Neural cell (in vitro differentiated cells): ENCODE data around the gene EN1. TPM values are rescaled to one million over a fixed set of nuclear protein-coding genes. Genes with fewer than 3 reads are reported as not detected.

Experiments used
- H2AFZ ChIP-seq: fragments of 200-600, 300-800 bp; sonication (generic), shearing (Covaris generic); 2 replicates; pipeline ENCODE4 v1.6.0; 2014; ENCODE audit warnings: low read depth, mild to moderate bottlenecking, antibody characterized with exemption, low read length, moderate library complexity
- H3F3A ChIP-seq: fragments of 200-600 bp; shearing (Covaris generic); 2 replicates; pipeline ENCODE4 v1.6.1; 2016; ENCODE audit warnings: mild to moderate bottlenecking, moderate library complexity, mixed read lengths, antibody characterized with exemption, low read length; ENCODE audit not compliant: insufficient read depth, poor library complexity, severe bottlenecking
- H3K27ac ChIP-seq: fragments of 200-600, 300-800 bp; sonication (generic), shearing (Covaris generic); 2 replicates; pipeline ENCODE4 v1.5.1; 2014; ENCODE audit warnings: mild to moderate bottlenecking, low read length, moderate library complexity
- H3K27me3 ChIP-seq: fragments of 300-800, 200-600 bp; sonication (generic), shearing (Covaris generic); 2 replicates; pipeline ENCODE4 v1.6.0; 2014; ENCODE audit warnings: mild to moderate bottlenecking, low read depth, low read length, moderate library complexity; ENCODE audit not compliant: insufficient read depth
- H3K36me3 ChIP-seq: fragments of 300-800, 200-600 bp; sonication (generic), shearing (Covaris generic); 2 replicates; pipeline ENCODE4 v1.5.1; 2014; ENCODE audit warnings: mild to moderate bottlenecking, antibody characterized with exemption, low read length, moderate library complexity; ENCODE audit not compliant: insufficient read depth
- H3K4me2 ChIP-seq: fragments of 300-800, 200-600 bp; sonication (generic), shearing (Covaris generic); 2 replicates; pipeline ENCODE4 v1.6.0; 2014; ENCODE audit warnings: mild to moderate bottlenecking, low read length
- H3K4me3 ChIP-seq: fragments of 300-800, 200-600 bp; sonication (generic), shearing (Covaris generic); 2 replicates; pipeline ENCODE4 v1.5.1; 2014; ENCODE audit warnings: mild to moderate bottlenecking, low read length, moderate library complexity
- H3K79me2 ChIP-seq: fragments of 200-600 bp; shearing (Covaris generic); replicated peaks from 2 replicates; pipeline ENCODE4 v1.6.0; 2014; ENCODE audit warnings: mild to moderate bottlenecking, low read length, moderate library complexity; ENCODE audit not compliant: insufficient read depth
- H3K9ac ChIP-seq: fragments of 300-800, 200-600 bp; sonication (generic), shearing (Covaris generic); 2 replicates; pipeline ENCODE4 v1.6.1; 2016; ENCODE audit warnings: mild to moderate bottlenecking, low read length, mixed read lengths
- H3K9me2 ChIP-seq: fragments of 200-600 bp; shearing (Covaris generic); 2 replicates; pipeline ENCODE4 v1.6.1; 2016; ENCODE audit warnings: mild to moderate bottlenecking, low read length, mixed read lengths; ENCODE audit not compliant: insufficient read depth
- H3K9me3 ChIP-seq: fragments of 200-600, 300-800 bp; sonication (generic), shearing (Covaris generic); 2 replicates; pipeline ENCODE4 v1.6.1; 2016; ENCODE audit warnings: mild to moderate bottlenecking, mixed run types, low read length, moderate library complexity, mixed read lengths
- H4K20me1 ChIP-seq: fragments of 200-600 bp; shearing (Covaris generic); 2 replicates; pipeline ENCODE4 v1.6.1; 2016; ENCODE audit warnings: mild to moderate bottlenecking, mixed run types; ENCODE audit not compliant: insufficient read depth
- CTCF ChIP-seq: fragments of 450-650 bp; IDR thresholded peaks from 2 replicates; pipeline ENCODE4 v1.5.1; 2014; ENCODE audit warnings: antibody characterized with exemption, mild to moderate bottlenecking, moderate library complexity; ENCODE audit not compliant: poor library complexity, severe bottlenecking
- EP300 ChIP-seq: fragments of 450-650 bp; conservative IDR thresholded peaks from 2 replicates; pipeline ENCODE4 v1.6.1; 2014; ENCODE audit warnings: antibody characterized with exemption, mild to moderate bottlenecking, moderate library complexity; ENCODE audit not compliant: poor library complexity, severe bottlenecking
- EZH2 ChIP-seq: fragments of 200-600, 300-800 bp; shearing (Covaris generic), sonication (generic); IDR thresholded peaks from 2 replicates; pipeline ENCODE4 v1.6.1; 2014; ENCODE audit warnings: antibody characterized with exemption, low read length, borderline replicate concordance, mild to moderate bottlenecking; ENCODE audit not compliant: insufficient read depth, poor library complexity, severe bottlenecking
- MXI1 ChIP-seq: fragments of 450-650 bp; conservative IDR thresholded peaks from 2 replicates; pipeline ENCODE4 v1.6.1; 2014; ENCODE audit warnings: antibody characterized with exemption, mild to moderate bottlenecking; ENCODE audit not compliant: poor library complexity, severe bottlenecking
- POLR2AphosphoS5 ChIP-seq: IDR thresholded peaks from 2 replicates; pipeline ENCODE4 v1.6.1; 2012
- RAD21 ChIP-seq: fragments of 450-650 bp; conservative IDR thresholded peaks from 2 replicates; pipeline ENCODE4 v1.6.1; 2014; ENCODE audit warnings: antibody characterized with exemption, mild to moderate bottlenecking, moderate library complexity
- REST ChIP-seq: IDR thresholded peaks from 2 replicates; pipeline ENCODE4 v1.6.1; 2012; ENCODE audit warnings: borderline replicate concordance
- SMC3 ChIP-seq: fragments of 450-650 bp; conservative IDR thresholded peaks from 2 replicates; pipeline ENCODE4 v1.6.1; 2014; ENCODE audit warnings: antibody characterized with exemption, mild to moderate bottlenecking, moderate library complexity; ENCODE audit not compliant: poor library complexity
- TAF1 ChIP-seq: IDR thresholded peaks from 2 replicates; pipeline ENCODE4 v1.6.1; 2012; ENCODE audit warnings: low read depth
- polyA plus RNA-seq: library from polyadenylated mRNA; depleted of rRNA; stranded (reverse); fragments of >200 nt; gene quantifications from 2 replicates; pipeline ENCODE4 v1.2.3, GENCODE V29; 2014

The EN1 gene
- polyA plus RNA-seq, 1 donor from 2014 or later: not detected

- Histone ChIP-seq H3K36me3 (no peaks in the 10 kb centered on the region), H3K79me2 (no peaks in the 10 kb centered on the region), H3K9me2 (no peaks in the 10 kb centered on the region), H3K9ac (no peak overlapping the region), H3F3A (no peaks in the 10 kb centered on the region), H4K20me1 (no peaks in the 10 kb centered on the region), H3K4me3 (no peak overlapping the region), H3K27ac (no peak overlapping the region), H3K4me2 (no peak overlapping the region), H2AFZ (no peak overlapping the region), H3K9me3 (no peaks in the 10 kb centered on the region), H3K27me3 (peaks cover 98% of the 10 kb centered on the region)
- TF ChIP-seq SMC3 (no peak), POLR2AphosphoS5 (peak; percentile 58)
Measured at GRCh38 chr2:118851650-118852049, 4.2 kb upstream of the EN1 start.

- no peaks in the 10 kb centered on the region for H3F3A ChIP-seq
- no peak overlapping the region for H3K9ac ChIP-seq
- no peaks in the 10 kb centered on the region for H3K9me3 ChIP-seq
- no peak overlapping the region for H3K4me2 ChIP-seq
- no peaks in the 10 kb centered on the region for H4K20me1 ChIP-seq
- TF ChIP-seq REST (no peak), EP300 (no peak), EZH2 (no peak), CTCF (no peak), TAF1 (no peak), POLR2AphosphoS5 (no peak), SMC3 (no peak), RAD21 (no peak), MXI1 (no peak)
- no peak overlapping the region for H3K27ac ChIP-seq
- H3K79me2 ChIP-seq: no peaks in the 10 kb centered on the region
- no peak overlapping the region for H2AFZ ChIP-seq
- no peaks in the 10 kb centered on the region for H3K9me2 ChIP-seq
- H3K4me3 ChIP-seq: no peak overlapping the region
- H3K27me3 ChIP-seq: peaks cover 97% of the 10 kb centered on the region
- no peaks in the 10 kb centered on the region for H3K36me3 ChIP-seq
Measured at GRCh38 chr2:118850901-118851415, 3.5 kb upstream of the EN1 start.
